BLaER1 (cell line): Measurements from ENCODE around the gene USP20.

Experiments used
- H3K27ac ChIP-seq: shearing (Covaris generic); formaldehyde crosslinking; 2 replicates; pipeline ENCODE4 v1.8.1; 2022
- H3K27me3 ChIP-seq: shearing (Covaris generic); formaldehyde crosslinking; 2 replicates; pipeline ENCODE4 v1.8.1; 2022
- H3K36me3 ChIP-seq: shearing (Covaris generic); formaldehyde crosslinking; 2 replicates; pipeline ENCODE4 v1.8.1; 2022
- H3K4me1 ChIP-seq: shearing (Covaris generic); formaldehyde crosslinking; 2 replicates; pipeline ENCODE4 v1.8.1; 2022
- H3K4me2 ChIP-seq: shearing (Covaris generic); formaldehyde crosslinking; 2 replicates; pipeline ENCODE4 v1.8.1; 2022
- H3K4me3 ChIP-seq: shearing (Covaris generic); formaldehyde crosslinking; 2 replicates; pipeline ENCODE4 v1.8.1; 2022
- H3K9ac ChIP-seq: shearing (Covaris generic); formaldehyde crosslinking; 2 replicates; pipeline ENCODE4 v1.8.1; 2022
- H3K9me3 ChIP-seq: shearing (Covaris generic); formaldehyde crosslinking; 2 replicates; pipeline ENCODE4 v1.8.1; 2022
- H4K20me1 ChIP-seq: shearing (Covaris generic); formaldehyde crosslinking; 2 replicates; pipeline ENCODE4 v1.8.1; 2022
- Cebpa-rat ChIP-seq: shearing (Covaris generic); IDR thresholded peaks from 2 replicates; pipeline ENCODE4 v1.8.1; 2022

The USP20 gene

DNA sequence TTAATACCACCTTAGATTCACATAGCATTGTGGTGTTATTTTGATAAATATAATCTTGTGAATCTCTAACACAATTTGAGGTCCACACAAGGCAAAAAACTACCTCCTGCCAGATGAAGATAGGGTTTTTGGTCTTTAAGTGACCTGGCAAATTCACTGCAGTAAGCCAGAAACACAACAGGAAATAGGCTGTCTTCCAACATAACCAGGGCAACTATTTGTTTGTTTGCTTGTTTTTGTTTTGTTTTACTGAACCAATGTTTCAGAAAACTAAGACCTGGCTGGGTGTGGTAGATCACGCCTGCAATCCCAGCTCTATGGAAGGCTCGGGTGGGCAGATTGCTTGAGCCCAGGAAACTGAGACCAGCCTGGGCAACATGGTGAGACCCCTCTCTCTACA, 95.5 kb downstream of the USP20 start:
- Histone ChIP-seq H3K9me3 (no peaks in the 10 kb centered on the region), H3K4me2 (no peak overlapping the region), H3K9ac (no peak overlapping the region), H3K4me3 (no peak overlapping the region), H4K20me1 (no peaks in the 10 kb centered on the region), H3K36me3 (peaks cover 18% of the 10 kb centered on the region; the same call in 1 of the 2 replicates), H3K27ac (no peak overlapping the region), H3K27me3 (no peaks in the 10 kb centered on the region), H3K4me1 (peaks cover 21% of the 10 kb centered on the region)
- no peak for TF ChIP-seq Cebpa-rat
